NB4 (cell line): ENCODE results near the gene TSHZ2.
A peak's percentile ranks its signal among the peaks of the same experiment; 100 is the strongest.

Source experiments
- DNase-seq: peaks from one replicate; pipeline ENCODE4 v3.0.0; 2010; ENCODE audit warnings: low read depth
- H3K4me3 ChIP-seq: one replicate; pipeline ENCODE4 v1.5.1; 2011; ENCODE audit warnings: mild to moderate bottlenecking, low read depth, low read length, moderate library complexity
- MYC ChIP-seq: IDR thresholded peaks from 2 replicates; pipeline ENCODE4 v1.6.1; 2011; ENCODE audit warnings: low read depth, low read length
- POLR2A ChIP-seq: IDR thresholded peaks from 2 replicates; pipeline ENCODE4 v1.6.1; 2011; ENCODE audit warnings: mild to moderate bottlenecking; ENCODE audit not compliant: insufficient read length; ENCODE audit errors: extremely low read depth
- TF ChIP-seq, protein P1 (sequence below): IDR thresholded peaks from one replicate; pipeline ENCODE4 v1.5.1; 2012; ENCODE audit warnings: low read depth, low read length
- TF ChIP-seq, protein P2 (sequence below): IDR thresholded peaks from 2 replicates; pipeline ENCODE4 v1.6.1; 2011; ENCODE audit warnings: low read depth, low read length

The TSHZ2 gene

DNA sequence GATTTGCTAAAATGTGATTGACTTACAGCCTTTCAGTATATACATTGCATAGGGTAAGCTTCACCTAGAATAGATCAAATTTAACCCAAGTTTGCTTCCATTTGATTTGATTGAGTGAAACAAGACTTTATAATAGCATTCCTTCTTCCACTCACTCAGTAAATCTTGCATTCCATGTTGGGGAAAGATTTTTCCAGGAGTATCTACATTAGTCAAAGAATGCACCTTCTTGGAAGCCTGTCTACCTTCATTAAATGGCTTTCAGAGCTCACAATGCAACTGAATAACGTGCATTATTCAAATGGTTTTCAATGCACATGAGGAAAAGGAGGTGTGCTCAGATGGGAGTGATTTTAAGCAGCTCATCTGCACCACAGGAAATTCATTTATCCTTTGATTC is 38.3 kb upstream of the TSHZ2 start:
- H3K4me3 ChIP-seq = no peak overlapping the region
- DNase-seq = no peak
- TF ChIP-seq, protein P1, sequence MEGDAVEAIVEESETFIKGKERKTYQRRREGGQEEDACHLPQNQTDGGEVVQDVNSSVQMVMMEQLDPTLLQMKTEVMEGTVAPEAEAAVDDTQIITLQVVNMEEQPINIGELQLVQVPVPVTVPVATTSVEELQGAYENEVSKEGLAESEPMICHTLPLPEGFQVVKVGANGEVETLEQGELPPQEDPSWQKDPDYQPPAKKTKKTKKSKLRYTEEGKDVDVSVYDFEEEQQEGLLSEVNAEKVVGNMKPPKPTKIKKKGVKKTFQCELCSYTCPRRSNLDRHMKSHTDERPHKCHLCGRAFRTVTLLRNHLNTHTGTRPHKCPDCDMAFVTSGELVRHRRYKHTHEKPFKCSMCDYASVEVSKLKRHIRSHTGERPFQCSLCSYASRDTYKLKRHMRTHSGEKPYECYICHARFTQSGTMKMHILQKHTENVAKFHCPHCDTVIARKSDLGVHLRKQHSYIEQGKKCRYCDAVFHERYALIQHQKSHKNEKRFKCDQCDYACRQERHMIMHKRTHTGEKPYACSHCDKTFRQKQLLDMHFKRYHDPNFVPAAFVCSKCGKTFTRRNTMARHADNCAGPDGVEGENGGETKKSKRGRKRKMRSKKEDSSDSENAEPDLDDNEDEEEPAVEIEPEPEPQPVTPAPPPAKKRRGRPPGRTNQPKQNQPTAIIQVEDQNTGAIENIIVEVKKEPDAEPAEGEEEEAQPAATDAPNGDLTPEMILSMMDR = no peak
- TF ChIP-seq POLR2A (no peak), MYC (no peak)
- TF ChIP-seq, protein P2, sequence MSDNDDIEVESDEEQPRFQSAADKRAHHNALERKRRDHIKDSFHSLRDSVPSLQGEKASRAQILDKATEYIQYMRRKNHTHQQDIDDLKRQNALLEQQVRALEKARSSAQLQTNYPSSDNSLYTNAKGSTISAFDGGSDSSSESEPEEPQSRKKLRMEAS = no peak

DNA sequence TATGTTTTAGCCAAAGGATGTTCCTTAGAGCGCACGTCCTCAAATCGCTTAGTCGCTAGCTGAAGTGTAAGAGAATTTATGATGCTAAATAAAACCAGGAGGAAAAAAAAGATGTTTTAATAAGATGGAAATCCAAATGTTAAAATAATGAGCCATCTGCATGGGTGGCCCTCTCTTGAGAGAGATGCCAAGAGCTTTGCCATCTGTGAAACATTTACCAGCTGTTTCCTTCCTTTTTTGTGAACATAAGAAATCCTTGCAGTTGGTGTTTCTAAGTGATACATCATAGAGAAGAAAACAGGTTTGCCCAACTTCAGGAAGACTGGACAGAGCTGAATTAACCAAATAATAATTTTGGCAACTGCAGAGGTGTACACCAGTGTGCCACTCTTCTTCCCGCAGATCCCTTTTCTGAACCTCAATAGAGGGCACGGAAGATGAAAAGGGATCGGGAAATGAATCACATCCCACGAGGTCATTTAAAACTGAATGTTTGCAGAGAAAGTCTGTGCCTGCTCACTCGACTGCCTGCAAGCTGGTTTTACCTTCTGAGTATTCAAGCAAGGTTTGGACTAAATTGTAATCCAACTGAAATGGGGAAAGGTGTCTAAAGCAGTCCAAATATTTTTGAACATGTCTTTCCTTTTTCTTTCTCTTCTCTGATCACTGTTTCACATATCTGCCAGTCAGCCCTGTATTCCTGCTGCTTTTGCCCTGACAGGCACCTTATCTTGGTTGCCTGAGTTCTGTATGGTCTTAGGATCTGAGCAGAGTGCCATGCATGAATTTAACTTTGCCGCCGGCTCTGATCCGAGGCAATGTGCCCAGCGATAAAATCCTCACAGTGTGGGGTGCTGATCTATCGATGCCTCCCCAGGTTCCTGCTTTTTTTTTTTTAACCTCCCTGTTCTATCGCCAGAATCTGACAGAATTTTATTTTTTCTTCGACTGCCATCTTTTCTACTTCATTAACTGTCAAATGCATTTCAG is 35.5 kb upstream of the TSHZ2 start:
- TF ChIP-seq MYC (no peak), POLR2A (no peak)
- TF ChIP-seq, protein P1 = no peak
- TF ChIP-seq, protein P2 = no peak
- no peak for DNase-seq

DNA sequence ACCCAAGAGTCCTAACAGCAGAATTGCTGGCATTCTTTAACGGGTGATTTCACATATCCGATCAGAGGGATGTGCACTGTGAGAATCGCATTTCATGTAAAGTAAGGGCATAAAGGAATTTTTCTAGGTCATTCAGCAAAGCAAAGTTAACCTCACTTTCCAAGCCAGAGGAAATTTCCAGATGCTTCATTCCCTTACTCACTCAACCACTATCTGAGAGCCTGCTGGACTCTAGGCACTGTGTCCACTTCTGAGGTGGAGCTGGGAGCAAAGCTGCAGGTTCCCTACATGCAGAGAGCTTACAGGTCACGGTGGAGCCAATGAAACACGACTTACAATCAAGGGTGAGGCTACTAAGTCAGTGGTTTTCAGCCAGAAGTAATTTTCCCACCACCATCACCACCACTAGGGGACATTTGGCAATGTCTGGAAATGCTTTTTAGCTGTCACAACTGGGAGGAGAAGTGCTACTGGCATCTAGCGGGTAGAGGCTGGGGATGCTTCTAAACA is 34.5 kb upstream of the TSHZ2 start:
- H3K4me3 ChIP-seq = no peak overlapping the region
- peak; percentile 24 for DNase-seq
- TF ChIP-seq, protein P1 = peak; percentile 12
- no peak for TF ChIP-seq POLR2A

More for the DNA sequence above, 35.5 kb upstream of the TSHZ2 start:
- no peak overlapping the region for H3K4me3 ChIP-seq

DNA sequence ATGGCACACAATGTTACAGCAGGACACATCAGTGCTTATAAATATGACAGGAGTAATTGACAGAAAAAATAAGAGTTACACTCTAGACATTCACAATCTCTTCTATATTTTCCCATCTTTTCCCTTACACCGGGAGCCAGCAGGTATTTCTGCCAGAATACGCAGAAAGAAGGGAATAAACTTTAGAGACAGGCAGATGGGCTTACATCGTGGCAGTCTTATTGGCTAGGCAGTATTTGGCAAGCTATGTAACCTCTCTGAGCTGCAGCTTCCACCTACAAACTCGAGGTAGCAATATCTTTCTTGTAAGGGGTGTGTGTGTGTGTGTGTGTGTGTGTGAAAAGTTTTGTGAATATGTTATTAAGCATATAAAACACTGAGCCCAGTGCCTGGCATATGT is 33.0 kb upstream of the TSHZ2 start:
- TF ChIP-seq MYC = no peak
- DNase-seq = no peak
- no peak overlapping the region for H3K4me3 ChIP-seq

DNA sequence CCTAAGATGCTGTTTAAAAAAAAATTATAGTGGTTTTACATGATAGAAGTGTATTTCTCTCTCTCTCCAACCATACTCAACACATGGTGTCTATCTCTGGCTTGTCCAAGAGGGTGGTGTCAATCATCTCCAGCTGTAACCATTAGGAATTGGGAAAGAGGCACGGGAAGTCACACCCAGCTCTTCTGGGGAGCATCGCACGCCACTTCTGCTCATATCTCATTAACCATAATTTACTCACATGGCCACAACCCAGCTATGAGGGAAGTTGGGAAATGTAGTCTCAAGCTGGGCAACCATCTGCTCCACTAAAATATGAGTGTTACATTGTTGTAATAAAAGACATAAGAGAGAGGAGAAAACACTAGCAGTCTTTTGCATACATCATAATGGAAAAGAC is 30.4 kb upstream of the TSHZ2 start:
- TF ChIP-seq, protein P2 = peak; percentile 43
- TF ChIP-seq, protein P1 = no peak
- peak; percentile 65 for DNase-seq
- H3K4me3 ChIP-seq = no peak overlapping the region

DNA sequence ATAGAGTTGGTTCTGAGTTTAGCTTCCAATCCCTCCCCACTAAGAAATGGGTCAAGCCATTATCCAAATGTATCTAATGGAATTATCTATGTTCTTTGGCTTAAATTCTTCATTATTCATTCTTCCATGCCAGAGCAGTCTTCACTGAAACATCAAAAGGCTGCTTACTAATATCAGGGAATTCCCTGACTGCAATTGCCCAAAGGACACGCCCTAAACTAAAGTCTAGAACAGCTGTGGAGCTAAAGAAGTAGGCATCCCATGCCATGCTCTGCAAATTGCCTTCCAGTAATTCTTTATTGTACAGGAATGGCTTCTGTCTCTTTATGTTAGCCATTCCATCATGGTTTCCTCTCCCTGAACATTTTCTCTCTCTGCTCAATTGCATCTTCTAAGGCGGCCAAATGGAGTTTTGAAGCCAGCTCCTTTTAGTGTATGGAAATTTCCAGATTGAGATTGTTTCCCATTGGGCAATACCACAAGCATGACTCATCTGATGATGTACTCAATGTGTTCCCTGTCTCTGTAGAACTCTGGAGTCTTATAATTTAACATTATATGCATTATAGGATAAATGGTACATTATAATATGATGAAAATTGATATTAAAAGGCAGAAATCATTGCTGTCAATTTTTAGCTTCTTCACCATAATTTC is 28.8 kb upstream of the TSHZ2 start:
- DNase-seq = peak; percentile 11
- TF ChIP-seq POLR2A (no peak), MYC (no peak)
- TF ChIP-seq, protein P1 = no peak
- TF ChIP-seq, protein P2 = no peak
- H3K4me3 ChIP-seq = no peak overlapping the region
